PC-3 (cell line): Measurements from ENCODE around the gene ACIN1.

Experiments
- EZH2 ChIP-seq: fragments of 300-600 bp; sonication (generic); IDR thresholded peaks from one replicate; pipeline ENCODE4 v1.6.1; 2017; ENCODE audit warnings: antibody characterized with exemption, mild to moderate bottlenecking, low read length; ENCODE audit not compliant: unreplicated experiment
- TF ChIP-seq, protein P1 (sequence below): fragments of 300-600 bp; sonication (generic); conservative IDR thresholded peaks from 2 replicates; pipeline ENCODE4 v1.5.1; 2017; ENCODE audit warnings: antibody characterized with exemption, low read depth, mild to moderate bottlenecking, low read length

DNA sequence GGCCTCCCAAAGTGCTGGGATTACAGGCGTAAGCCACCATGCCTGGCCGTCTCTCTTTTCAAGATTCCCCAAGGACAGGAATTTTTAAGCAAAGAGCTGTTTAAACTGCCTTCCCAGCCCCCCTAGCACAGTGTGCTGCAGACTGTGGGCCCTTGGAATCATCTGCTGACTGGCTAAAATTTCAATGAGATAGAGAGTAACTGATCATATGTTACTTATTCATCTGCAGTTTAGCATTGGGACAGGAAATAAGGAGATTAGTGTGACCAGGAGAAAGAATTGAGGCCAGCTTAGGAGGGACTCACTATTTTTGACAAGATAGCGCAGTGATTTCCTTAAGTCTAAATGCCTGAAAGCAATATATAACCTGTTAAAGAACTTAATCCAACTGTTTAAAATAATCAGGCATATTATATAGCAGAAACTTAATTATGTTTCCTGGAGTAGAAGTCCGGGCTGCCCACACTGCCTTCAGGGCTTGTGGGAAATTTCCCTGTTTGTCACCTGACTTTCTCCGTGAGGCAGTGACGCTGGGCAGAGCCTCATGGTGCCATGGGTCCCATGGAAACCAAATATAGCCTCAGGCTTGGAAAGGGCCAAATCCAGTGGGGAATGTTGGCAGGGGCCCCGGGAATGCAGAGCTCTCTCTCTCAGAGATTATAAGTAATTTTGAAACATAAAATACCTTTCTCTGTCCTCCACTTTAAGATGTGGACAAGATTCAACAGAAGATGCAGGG lies 46.9 kb upstream of the ACIN1 start:
- TF ChIP-seq, protein P1, sequence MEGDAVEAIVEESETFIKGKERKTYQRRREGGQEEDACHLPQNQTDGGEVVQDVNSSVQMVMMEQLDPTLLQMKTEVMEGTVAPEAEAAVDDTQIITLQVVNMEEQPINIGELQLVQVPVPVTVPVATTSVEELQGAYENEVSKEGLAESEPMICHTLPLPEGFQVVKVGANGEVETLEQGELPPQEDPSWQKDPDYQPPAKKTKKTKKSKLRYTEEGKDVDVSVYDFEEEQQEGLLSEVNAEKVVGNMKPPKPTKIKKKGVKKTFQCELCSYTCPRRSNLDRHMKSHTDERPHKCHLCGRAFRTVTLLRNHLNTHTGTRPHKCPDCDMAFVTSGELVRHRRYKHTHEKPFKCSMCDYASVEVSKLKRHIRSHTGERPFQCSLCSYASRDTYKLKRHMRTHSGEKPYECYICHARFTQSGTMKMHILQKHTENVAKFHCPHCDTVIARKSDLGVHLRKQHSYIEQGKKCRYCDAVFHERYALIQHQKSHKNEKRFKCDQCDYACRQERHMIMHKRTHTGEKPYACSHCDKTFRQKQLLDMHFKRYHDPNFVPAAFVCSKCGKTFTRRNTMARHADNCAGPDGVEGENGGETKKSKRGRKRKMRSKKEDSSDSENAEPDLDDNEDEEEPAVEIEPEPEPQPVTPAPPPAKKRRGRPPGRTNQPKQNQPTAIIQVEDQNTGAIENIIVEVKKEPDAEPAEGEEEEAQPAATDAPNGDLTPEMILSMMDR: no peak
- TF ChIP-seq EZH2: no peak
